Testis (tissue), 2 donors: ENCODE data around the gene SPX.

Experiments used
- CTCF ChIP-seq, 3 experiments: fragments of 450-650 bp in 2 of 3; fragments of 200-600 bp in 1 of 3; sonication (generic) in 1 of 3; IDR thresholded peaks; one replicate each; pipeline ENCODE4 v1.5.1; 2016 to 2019; ENCODE audit warnings: antibody characterized with exemption in 3 of 3, mild to moderate bottlenecking in 2 of 3, moderate library complexity in 1 of 3
- POLR2A ChIP-seq: fragments of 450-650 bp; IDR thresholded peaks from one replicate; pipeline ENCODE4 v1.6.1; 2017; ENCODE audit warnings: antibody characterized with exemption, mild to moderate bottlenecking, moderate library complexity

- no peak for TF ChIP-seq CTCF (IDR thresholded peaks at IDR 0.05)
- TF ChIP-seq POLR2A, result no peak
Observed at GRCh38 chr12:21547437-21547836, 21.3 kb downstream of the SPX start.
